ENCODE measurements around the gene CHST15. TPM values are rescaled to one million over a fixed set of nuclear protein-coding genes. Genes with fewer than 3 reads are reported as not detected.
"Not testable (repeated sequence)": the region's sequence is repeated elsewhere in the genome, so short reads cannot be mapped to it uniquely, and the experiment has no call there.

The CHST15 gene
- total and polyA plus RNA-seq, 2 of the 8 experiments (the other 6 are each of a cell fraction or from before 2014, with no cell fraction given) = 8.8 to 9.1 TPM

DNA sequence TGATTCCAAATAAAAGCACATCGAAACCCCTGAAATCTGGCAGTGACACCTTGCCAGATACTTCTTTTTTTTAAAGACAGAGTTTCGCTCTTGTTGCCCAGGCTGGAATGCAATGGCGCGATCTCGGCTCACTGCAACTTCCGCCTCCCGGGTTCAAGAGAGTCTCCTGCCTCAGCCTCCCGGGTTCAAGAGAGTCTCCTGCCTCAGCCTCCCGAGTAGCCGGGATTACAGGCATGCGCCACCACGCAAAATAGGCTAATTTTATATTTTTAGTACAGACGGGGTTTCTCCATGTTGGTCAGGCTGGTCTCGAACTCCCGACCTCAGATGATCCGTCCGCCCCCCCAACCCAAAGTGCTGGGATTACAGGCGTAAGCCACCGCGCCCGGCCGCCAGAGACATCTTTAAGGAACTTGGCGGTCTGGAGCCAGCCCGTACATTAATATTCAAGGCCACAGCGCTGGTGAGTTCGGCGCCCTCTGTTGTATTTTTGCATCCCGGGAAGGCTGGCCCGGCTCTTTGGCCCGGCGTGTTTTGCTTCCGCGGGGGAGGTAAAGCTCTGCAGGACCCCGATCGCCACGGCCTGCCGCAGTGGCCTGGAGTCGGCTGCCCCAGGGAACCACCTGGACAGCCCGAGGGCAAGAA, 498 bp upstream of the CHST15 start:
- Histone ChIP-seq H3K27me3 (replicated peaks in 1 of 4; ENCODE audit: control insufficient read depth in 3 of 4, extremely low read depth in 1 of 4, insufficient read depth in 3 of 4, low read length in 3 of 4) (peaks cover 4 to 46% (median 29%) of the 10 kb centered on the region in 4 experiments), H4K20me1 (replicated peaks in 1 of 2; ENCODE audit: control insufficient read depth in 1 of 2, insufficient read depth in 2 of 2, low read length in 2 of 2) (peaks cover 3 to 10% of the 10 kb centered on the region in 2 experiments), H3K4me3 (ENCODE audit: extremely low read depth in 1 of 4, insufficient read depth in 2 of 4, low read depth in 3 of 4, low read length in 4 of 4) (peak overlapping the region; percentile 62 to 74 (median 63)), H2BK15ac (ENCODE audit: low read length) (peak overlapping the region; percentile 12; the same call in 1 of the 2 replicates), H3K23me2 (ENCODE audit: low read depth, low read length) (peaks cover 17% of the 10 kb centered on the region; the same call in 1 of the 2 replicates), H3K4me2 (ENCODE audit: insufficient read depth in 1 of 2, low read depth in 2 of 2, low read length in 2 of 2) (peak overlapping the region; percentile 65 to 94), H3K79me2 (ENCODE audit: control insufficient read depth in 1 of 2, insufficient read depth in 2 of 2, low read length in 2 of 2) (peaks cover 0 to 13% of the 10 kb centered on the region in 2 experiments; a peak in 1 of 4 replicates), H4K8ac (ENCODE audit: extremely low read depth, insufficient read depth, low read length) (peak overlapping the region; percentile 28; the same call in 1 of the 2 replicates)
- H3K9ac ChIP-seq (replicated peaks in 1 of 4; ENCODE audit: extremely low read depth in 1 of 4, low read depth in 3 of 4, low read length in 3 of 4); H3K18ac ChIP-seq (ENCODE audit: extremely low read depth, low read length); H3K79me1 ChIP-seq (ENCODE audit: low read depth, low read length); H3K27ac ChIP-seq (ENCODE audit: low read depth, low read length); H3K23ac ChIP-seq (ENCODE audit: insufficient read length); FAIRE-seq; H3K4ac ChIP-seq (replicated peaks; ENCODE audit: insufficient read length, low read depth, low read length); H2BK5ac ChIP-seq (ENCODE audit: low read depth, low read length); H4K5ac ChIP-seq (ENCODE audit: insufficient read length, low read depth, low read length); H3K4me1 ChIP-seq (replicated peaks in 1 of 4; ENCODE audit: control insufficient read depth in 3 of 4, insufficient read depth in 4 of 4, low read length in 3 of 4); H2AK5ac ChIP-seq (ENCODE audit: low read depth, low read length); H3K36me3 ChIP-seq (ENCODE audit: control insufficient read depth in 2 of 4, insufficient read depth in 4 of 4, low read length in 3 of 4); H3K56ac ChIP-seq (replicated peaks; ENCODE audit: insufficient read length, low read depth, low read length); H4K91ac ChIP-seq (replicated peaks; ENCODE audit: insufficient read length, low read length); H2AFZ ChIP-seq (ENCODE audit: low read length); H2BK20ac ChIP-seq (ENCODE audit: low read length); H3K14ac ChIP-seq (ENCODE audit: insufficient read length); H2BK120ac ChIP-seq (replicated peaks; ENCODE audit: low read depth, low read length); H2BK12ac ChIP-seq (ENCODE audit: low read depth, low read length); H3K9me3 ChIP-seq (ENCODE audit: insufficient read depth in 2 of 2, low read depth in 1 of 2, low read length in 1 of 2): not testable (repeated sequence)
- DNase-seq (ENCODE audit: low read depth in 1 of 2, low spot score in 2 of 2) = peak in 1 of 2 experiments; percentile 63
- POLR2A ChIA-PET (ENCODE audit: partially characterized antibody) = interaction anchor here (0.6 to 2.0 kb wide), 3 partner anchors 8 to 117 kb away, joined by 3 to 5 read pairs (median 5); no protein-coding TSS in a partner anchor
- TF ChIP-seq TBP (IDR thresholded peaks at IDR 0.05; ENCODE audit: low read depth, low read length) (0 out of 2 replicates have a peak, but pooled peaks have one; percentile 12), RAD21 (IDR thresholded peaks at IDR 0.05 in 1 of 2, conservative IDR thresholded peaks at IDR 0.05 in 1 of 2; ENCODE audit: low read depth in 2 of 2, low read length in 2 of 2) (peak in 1 of 2 experiments; percentile 7; a peak in 1 of 4 replicates), KDM1A (IDR thresholded peaks at IDR 0.05; ENCODE audit: borderline replicate concordance, low read length) (peak; percentile 58; the same call in 1 of the 2 replicates)
- CTCF ChIA-PET (ENCODE audit: partially characterized antibody) = interaction anchor here (0.6 to 1.5 kb wide), 3 partner anchors 8 to 125 kb away, joined by 3 to 4 read pairs (median 3); no protein-coding TSS in a partner anchor
- 14% methylated on average over 39 of the region's 39 CpGs; no CpG with 5 or more reads in 1 of the 2 experiments for WGBS, 2 experiments (ENCODE audit: extremely low coverage in 1 of 2, insufficient coverage in 1 of 2, insufficient read length in 1 of 2, insufficient replicate concordance in 2 of 2, low coverage in 1 of 2, low lambda C conversion rate in 2 of 2, missing lambda C conversion rate in 1 of 2)
